ENCODE data around the gene ADCK1.

Gene ADCK1

DNA sequence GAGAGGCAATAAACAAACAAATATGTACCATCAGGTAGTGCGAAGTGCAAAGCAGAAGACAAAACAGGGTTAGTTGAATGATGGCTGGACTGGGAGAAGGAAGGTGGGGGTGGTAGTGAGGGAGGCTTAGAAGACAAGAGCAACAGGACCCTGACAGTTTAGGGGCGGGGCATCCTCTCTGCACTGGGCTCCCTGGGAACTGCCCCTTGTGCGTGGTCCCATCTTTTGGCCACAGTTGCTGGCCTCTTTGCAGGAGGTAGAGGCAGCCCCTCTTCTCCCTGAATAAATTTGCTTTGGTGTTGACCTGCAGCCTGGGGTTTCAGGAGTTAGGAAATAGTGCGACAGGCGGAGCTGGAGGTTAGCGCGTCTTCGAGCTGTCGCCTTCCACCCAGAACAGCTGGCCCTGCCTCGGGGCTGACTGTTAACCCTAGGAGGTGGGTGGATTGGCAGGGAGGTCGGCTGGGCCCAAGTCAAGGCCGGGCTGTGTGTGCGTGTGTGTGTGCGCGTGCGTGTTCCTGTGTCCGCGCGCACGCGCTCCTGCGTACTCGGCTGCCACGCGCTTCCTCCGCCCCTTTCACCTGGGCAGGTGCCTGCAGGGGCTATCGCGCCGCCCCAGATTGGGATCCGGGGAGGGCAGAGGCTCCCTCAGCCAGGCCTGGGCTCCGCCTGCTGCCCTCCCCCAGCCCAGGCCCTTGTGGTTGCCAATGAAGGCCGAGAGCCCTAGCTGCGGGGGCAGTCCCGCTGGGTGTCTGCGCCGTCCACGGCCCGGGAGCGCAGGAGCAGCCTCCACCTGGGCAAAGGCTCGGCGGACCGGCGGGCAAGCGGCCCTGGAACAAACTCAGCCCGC is 180.8 kb downstream of the ADCK1 start:
- no peak for DNase-seq (ENCODE audit: extremely low read depth in 1 of 2, low read depth in 1 of 2)

All from activated CD8-positive, alpha-beta memory T cell treated with anti-CD3 and anti-CD28 coated beads for 1 hour (primary cell).